Spinal cord (tissue), 10 donors: Measurements from ENCODE around the gene GPX4. TPM values are rescaled to one million over a fixed set of nuclear protein-coding genes. Genes with fewer than 3 reads are reported as not detected.
"Not testable (repeated sequence)": the region's sequence is repeated elsewhere in the genome, so short reads cannot be mapped to it uniquely, and the experiment has no call there.

ENCODE experiments used
- DNase-seq, 6 donors: peaks; one replicate each; pipeline versions ENCODE4 v3.0.0 to v3.0.0-alpha.2; 2013 to 2015; ENCODE audit warnings: low spot score in 6 of 6, low read depth in 4 of 6
- H3K27ac ChIP-seq: one replicate; pipeline ENCODE4 v1.5.1; 2013; ENCODE audit warnings: low read depth, low read length, control low read depth
- H3K27me3 ChIP-seq: one replicate; pipeline ENCODE4 v1.6.1; 2013; ENCODE audit warnings: low read length; ENCODE audit not compliant: control insufficient read depth, insufficient read depth
- H3K36me3 ChIP-seq: one replicate; pipeline ENCODE4 v1.6.1; 2013; ENCODE audit warnings: low read length; ENCODE audit not compliant: control insufficient read depth, insufficient read depth
- H3K4me1 ChIP-seq: one replicate; pipeline ENCODE4 v1.6.1; 2013; ENCODE audit warnings: low read length; ENCODE audit not compliant: control insufficient read depth, insufficient read depth
- H3K4me3 ChIP-seq: one replicate; pipeline ENCODE4 v1.5.1; 2013; ENCODE audit warnings: low read depth, low read length, control low read depth
- H3K9me3 ChIP-seq: one replicate; pipeline ENCODE4 v1.6.1; 2013; ENCODE audit warnings: low read length; ENCODE audit not compliant: control insufficient read depth, insufficient read depth
- WGBS: methylation state at CpG from one replicate; pipeline ENCODE4 v1.1.5; 2013; ENCODE audit warnings: missing lambda C conversion rate; ENCODE audit not compliant: insufficient coverage; 5-methylcytosine and 5-hydroxymethylcytosine counted together
- polyA plus RNA-seq, 2 donors: library from polyadenylated mRNA; unstranded; fragments of 120-200 nt; gene quantifications; one replicate each; pipeline ENCODE4 v1.2.1, GENCODE V29; 2013; ENCODE audit not compliant: insufficient read length in 2 of 2
- total RNA-seq, 2 donors: library from RNA; depleted of rRNA in 1 of 2; stranded (reverse); fragments of 120-200 nt in 1 of 2; fragments of >200 nt in 1 of 2; gene quantifications; one replicate each; pipeline versions ENCODE4 v1.2.3 to v1.2.4, GENCODE V29; 2013 to 2014
- donor health status: healthy.

The GPX4 gene
- total and polyA plus RNA-seq, 4 donors, result 123 to 452 (median 365) TPM

DNA sequence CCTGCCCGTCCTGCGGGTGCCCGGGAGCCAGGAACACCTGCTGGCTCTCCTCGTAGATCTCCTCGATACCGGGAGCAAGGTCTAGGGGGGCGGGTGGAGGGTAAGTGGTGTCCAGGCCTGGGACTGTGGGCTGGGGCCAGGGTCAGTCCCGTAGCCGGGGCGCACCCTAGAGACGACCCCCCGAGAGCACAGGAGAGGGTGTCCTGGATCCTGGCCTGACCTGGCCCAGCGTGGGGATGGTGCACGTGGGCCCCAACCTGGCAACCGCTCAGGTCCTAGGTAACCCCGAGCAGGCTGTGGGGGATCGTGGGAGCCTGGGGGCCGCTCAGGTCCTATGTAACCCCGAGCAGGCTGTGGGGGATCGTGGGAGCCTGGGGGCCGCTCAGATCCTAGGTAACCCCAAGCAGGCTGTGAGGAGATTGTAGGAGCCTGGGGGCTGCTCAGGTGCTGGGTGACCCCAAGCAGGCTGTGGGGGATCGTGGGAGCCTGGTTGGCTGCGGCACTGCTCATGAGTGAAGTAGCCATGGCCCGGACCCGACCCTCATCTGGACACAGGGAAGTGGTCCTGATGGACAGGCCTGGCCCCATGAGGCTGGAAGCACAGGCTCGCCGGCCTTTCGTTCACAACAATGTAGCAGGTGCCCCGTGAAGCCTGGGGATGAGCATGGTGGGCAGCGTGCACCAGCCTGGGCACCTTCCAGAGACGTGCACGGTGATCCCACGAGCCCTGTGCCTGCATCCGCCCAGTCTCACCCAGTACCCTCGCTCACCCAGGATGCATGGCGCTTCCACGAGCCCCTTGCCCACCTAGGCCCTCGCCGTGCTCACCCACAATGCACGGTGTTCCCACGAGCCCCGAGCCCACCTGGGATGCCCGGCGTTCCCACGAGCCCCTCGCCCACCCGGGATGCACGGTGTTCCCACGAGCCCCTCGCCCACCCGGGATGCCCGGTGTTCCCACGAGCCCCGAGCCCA, 6.2 kb downstream of the GPX4 start:
- DNase-seq, result no peak
- peaks cover 93% of the 10 kb centered on the region for H3K36me3 ChIP-seq
- H3K4me1 ChIP-seq, result peaks cover 32% of the 10 kb centered on the region
- no peak overlapping the region for H3K27ac ChIP-seq
- WGBS, result 91% methylated on average over 45 of the region's 54 CpGs
- H3K27me3 ChIP-seq, result no peaks in the 10 kb centered on the region
- H3K4me3 ChIP-seq, result no peak overlapping the region
- no peaks in the 10 kb centered on the region for H3K9me3 ChIP-seq

DNA sequence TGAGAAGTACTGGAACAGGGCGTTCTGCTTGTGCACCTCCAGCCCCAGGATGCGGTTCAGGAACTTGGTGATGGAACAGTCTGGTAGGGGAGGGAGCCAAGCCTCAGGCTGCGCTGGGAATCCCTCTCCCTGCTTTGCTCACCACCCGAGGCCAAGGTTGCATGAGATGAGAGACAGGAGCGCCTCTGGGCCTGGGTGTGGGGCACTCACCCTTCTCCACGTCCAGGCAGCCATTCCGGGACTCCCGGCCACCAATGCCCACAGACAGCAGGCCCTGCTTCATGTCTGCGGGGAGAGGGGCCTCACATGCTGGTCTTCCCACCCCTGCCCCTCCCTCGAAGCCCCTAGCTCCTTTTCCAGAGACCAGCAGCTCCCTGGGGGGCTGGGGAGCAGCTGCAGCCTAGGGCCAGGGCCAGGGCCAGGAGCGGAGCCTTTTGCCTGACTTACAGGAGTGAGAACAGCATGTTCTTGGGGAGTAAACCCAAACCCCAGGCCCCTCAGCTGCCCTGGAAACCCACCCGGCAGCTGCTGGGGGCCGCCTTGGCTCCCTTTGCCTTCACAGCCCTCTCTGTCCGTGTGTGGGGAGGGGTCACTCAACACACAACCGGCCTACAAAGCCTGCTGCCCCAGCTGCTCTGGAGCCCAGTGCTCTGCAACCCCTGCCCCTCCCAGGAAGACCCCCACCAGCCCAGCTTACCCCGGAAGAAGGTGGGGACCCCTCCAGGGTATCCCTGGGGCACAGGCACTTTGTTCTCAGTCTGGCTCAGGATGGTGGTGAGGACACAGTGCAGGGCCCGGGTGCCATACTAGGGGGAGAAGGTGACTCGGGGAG, 7.2 kb downstream of the GPX4 start:
- H3K27me3 ChIP-seq, result no peaks in the 10 kb centered on the region
- H3K27ac ChIP-seq, result no peak overlapping the region
- H3K9me3 ChIP-seq, result no peaks in the 10 kb centered on the region
- WGBS, result 77% methylated on average over 12 of the region's 18 CpGs
- peaks cover 90% of the 10 kb centered on the region for H3K36me3 ChIP-seq
- peaks cover 22% of the 10 kb centered on the region for H3K4me1 ChIP-seq
- no peak overlapping the region for H3K4me3 ChIP-seq
- no peak for DNase-seq

DNA sequence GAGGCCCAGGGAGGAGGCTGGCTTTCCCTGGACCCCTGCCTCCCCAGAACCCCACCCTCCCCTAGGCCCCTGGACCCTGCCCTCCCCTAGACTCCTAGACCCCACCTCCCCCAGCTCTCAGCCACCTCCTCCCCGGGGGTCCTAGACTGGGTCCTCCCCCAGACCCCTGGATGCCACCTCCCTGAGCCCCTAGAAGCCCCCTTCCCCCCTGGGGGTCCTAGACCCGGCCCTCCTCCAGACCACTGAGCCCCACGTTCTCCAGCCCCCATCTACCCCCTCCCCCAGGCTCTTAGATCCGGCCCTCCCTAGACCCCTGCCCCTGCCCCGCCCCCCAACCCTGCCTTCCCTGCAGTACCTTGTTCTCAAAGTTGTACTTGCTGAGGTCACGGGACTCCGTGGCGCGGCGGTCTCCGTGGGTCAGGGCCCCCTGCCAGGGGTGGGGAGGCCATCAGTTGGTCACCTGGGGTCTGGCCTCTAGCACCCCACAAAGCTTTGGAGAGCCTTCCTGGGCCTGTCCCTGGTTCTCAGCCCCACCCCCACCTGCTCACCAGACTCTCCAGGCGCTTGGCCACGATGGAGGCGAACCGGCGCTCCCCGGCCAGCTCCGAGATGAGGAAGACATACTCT, 8.0 kb downstream of the GPX4 start:
- WGBS, result 76% methylated on average over 15 of the region's 18 CpGs
- H3K36me3 ChIP-seq, result peaks cover 90% of the 10 kb centered on the region
- no peaks in the 10 kb centered on the region for H3K27me3 ChIP-seq
- peaks cover 15% of the 10 kb centered on the region for H3K4me1 ChIP-seq
- DNase-seq, result no peak
- H3K27ac ChIP-seq, result no peak overlapping the region
- H3K4me3 ChIP-seq, result no peak overlapping the region
- H3K9me3 ChIP-seq, result no peaks in the 10 kb centered on the region

DNA sequence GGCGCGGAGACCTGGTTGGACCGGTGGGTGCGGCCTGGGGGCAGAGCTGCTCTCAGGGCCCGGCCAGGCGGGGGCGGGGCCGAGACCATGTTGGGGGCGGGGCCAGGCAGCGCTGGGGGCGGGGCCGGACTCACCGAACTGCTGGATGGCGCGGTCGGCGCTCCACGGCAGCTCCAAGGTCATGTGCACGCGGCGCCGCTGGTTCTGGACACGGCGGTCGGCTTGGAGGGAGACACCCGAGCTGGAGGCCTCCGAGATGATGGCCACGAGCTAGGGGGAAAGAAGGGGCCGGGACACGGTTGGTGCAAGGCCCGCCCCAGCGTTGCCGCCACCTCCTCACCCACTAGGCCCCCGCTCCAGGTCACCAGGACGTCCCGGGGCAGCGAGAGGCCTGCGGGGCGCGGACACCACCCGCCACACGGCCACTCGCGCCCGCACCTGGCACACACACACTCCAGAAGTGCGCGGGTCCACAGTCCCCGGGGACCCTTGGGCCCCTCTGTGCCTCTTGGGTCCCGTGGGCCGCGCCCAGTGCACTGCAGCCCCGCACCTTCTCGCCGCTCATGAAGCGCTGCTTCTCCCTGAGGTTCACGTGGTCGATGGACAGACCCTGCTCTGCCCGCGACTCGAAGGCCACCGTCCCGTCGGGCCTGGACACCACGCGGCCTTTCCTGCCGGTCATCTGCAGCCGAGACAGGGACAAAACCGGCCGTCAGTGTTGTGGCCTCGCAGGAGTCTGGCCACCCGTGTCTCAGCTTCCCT, 8.7 kb downstream of the GPX4 start:
- peaks cover 90% of the 10 kb centered on the region for H3K36me3 ChIP-seq
- H3K27me3 ChIP-seq, result no peaks in the 10 kb centered on the region
- H3K4me3 ChIP-seq, result no peak overlapping the region
- no peaks in the 10 kb centered on the region for H3K9me3 ChIP-seq
- WGBS, result 58% methylated on average over 69 of the region's 71 CpGs
- DNase-seq, result peak in 1 of 6 donors; percentile 25
- peaks cover 14% of the 10 kb centered on the region for H3K4me1 ChIP-seq
- H3K27ac ChIP-seq, result no peak overlapping the region

DNA sequence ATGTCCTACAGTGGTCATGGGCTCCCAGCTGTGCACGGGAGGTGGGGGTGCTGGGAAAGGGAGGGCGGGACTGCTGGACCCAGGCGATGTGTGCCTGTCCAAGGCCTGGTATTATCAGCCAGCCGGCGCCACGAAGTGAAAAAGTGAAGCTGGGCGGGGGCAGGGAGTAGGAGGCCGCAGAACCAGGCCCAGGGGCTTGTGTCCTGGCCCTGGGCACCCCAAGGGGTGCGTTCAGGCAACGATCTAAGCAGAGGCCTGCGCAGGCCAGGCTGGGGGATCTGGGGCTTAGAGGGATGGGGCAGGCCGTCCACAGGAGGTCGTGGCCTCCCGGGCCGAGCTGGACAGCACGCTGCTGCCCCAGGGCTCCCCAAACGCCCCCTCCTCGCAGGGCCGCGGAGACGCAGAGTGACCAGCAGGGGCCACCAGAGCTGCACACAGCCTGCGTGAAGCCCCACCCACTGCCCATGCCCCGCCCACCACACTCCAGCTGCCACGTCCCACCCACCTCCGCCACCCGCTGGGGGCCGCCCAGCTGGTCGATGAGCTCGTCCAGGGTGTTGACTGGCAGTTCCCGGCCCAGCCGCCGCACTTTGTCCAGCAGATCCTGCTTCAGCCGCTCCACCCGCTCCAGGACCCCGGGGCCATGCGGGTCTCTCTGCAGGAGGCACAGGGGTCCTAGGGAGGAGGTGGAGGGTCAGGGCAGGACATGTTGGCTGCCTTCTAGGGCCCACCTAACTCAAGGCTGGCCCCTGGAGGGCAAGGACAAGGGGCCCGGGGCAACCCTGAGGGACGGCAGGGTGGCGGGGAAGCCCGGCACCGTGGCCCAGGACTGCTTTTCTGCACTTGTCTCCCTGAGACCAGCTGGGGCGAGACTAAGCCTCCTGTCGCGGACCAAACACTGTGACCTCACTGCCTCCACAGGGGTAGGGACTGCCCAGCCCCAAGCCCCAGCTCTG, 9.5 kb downstream of the GPX4 start:
- H3K4me1 ChIP-seq, result peaks cover 14% of the 10 kb centered on the region
- peaks cover 92% of the 10 kb centered on the region for H3K36me3 ChIP-seq
- no peaks in the 10 kb centered on the region for H3K27me3 ChIP-seq
- H3K9me3 ChIP-seq, result no peaks in the 10 kb centered on the region
- DNase-seq, result peak in 5 of 6 donors; percentile 66 to 94 (median 76)
- WGBS, result 36% methylated on average over 36 of the region's 44 CpGs
- peak overlapping the region; percentile 21 for H3K4me3 ChIP-seq
- peak overlapping the region; percentile 81 for H3K27ac ChIP-seq

DNA sequence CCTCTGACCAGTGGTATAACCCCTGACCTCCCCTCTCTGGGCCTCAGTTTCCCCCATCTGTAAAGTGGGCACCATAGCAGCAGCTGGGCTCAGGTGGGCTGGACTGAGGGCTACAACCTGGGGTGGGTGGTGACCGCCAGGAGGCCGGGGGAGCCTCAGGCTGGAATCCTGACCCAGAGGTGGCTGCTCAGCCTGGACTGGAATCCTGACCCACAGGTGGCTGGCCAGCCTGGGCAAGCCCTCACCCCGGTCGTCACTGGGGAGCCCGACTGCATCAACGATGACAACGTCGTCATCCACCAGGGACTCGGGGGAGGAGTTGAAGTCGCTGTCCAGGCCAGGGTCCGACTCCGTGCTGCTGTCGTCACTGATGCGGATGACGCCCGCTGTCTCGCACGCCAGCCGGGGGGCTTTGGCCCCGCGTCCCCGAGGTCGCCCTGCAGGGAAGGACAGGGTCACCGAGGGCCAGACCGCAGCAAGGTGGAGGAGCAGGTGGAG, 10.2 kb downstream of the GPX4 start:
- 91% methylated on average over 25 of the region's 25 CpGs for WGBS
- peaks cover 92% of the 10 kb centered on the region for H3K36me3 ChIP-seq
- H3K4me3 ChIP-seq, result no peak overlapping the region
- H3K4me1 ChIP-seq, result peaks cover 14% of the 10 kb centered on the region
- H3K9me3 ChIP-seq, result no peaks in the 10 kb centered on the region
- H3K27me3 ChIP-seq, result no peaks in the 10 kb centered on the region
- H3K27ac ChIP-seq, result peak overlapping the region; percentile 81
- no peak for DNase-seq

DNA sequence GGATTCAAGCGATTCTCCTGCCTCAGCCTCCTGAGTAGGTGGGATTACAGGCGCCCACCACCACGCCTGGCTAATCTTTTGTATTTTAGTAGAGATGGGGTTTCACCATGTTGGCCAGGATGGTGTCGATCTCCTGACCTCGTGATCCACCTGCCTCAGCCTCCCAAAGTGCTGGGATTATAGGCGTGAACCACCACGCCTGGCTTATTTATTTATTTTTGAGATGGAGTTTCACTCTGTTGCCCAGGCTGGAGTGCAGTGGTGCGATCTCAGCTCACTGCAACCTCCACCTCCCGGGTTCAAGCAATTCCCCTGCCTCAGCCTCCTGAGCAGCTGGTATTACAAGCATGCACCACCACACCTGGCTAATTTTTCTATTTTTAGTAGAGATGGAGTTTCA, 10.9 kb downstream of the GPX4 start:
- not testable (repeated sequence) for DNase-seq, H3K4me3 ChIP-seq, H3K27me3 ChIP-seq, H3K9me3 ChIP-seq, H3K27ac ChIP-seq
- H3K36me3 ChIP-seq, result peaks cover 92% of the 10 kb centered on the region
- peaks cover 14% of the 10 kb centered on the region for H3K4me1 ChIP-seq
- 88% methylated on average over 3 of the region's 9 CpGs for WGBS

DNA sequence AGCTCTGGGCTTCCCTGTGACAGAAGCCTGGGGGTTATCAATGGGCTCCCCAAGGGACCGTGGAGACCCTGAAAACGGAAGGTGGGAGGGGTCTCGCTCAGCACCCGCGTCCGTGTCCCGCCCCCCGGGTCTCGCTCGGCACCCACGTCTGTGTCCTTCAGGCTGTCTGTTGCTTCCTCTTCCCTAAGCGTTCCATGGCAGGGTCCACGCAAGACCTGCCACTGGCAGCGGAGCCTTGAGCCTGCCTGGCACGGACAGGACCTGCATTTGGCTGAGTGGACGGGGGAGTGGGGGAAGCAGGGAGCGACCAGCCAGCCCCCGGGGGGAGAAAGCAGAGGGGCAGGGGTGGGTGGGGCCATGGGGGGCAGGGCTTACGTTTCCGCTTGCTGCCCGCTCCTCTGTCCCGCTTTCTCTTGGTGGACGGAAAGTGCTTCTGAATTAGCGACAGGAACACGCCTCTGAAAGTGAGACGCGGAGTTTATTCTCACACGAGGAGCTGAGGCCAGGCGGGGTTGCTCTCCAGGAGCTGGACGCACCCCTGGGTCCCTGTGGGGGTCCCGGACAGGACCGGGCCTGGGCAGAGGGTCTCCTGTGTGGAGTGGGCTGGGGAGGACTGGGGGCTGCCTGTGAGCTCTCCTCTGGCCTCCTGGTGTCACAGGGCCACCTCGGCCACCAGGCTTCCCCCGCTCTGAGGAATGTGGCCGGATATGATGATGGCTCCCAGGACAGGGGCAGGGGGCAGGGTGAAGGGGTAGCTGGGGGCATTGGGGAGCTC, 12.0 kb downstream of the GPX4 start:
- Histone ChIP-seq H3K27ac (no peak overlapping the region), H3K4me3 (no peak overlapping the region), H3K36me3 (peaks cover 92% of the 10 kb centered on the region), H3K27me3 (no peaks in the 10 kb centered on the region), H3K4me1 (peaks cover 14% of the 10 kb centered on the region), H3K9me3 (no peaks in the 10 kb centered on the region)
- WGBS, result 92% methylated on average over 28 of the region's 35 CpGs
- DNase-seq, result no peak
